Cardiac muscle cell (in vitro differentiated cells and primary cell): Measurements from ENCODE around the gene IRF4. TPM values are rescaled to one million over a fixed set of nuclear protein-coding genes. Genes with fewer than 3 reads are reported as not detected.

Experiments used
- DNase-seq, 2 donors: peaks; one replicate each; pipeline versions ENCODE4 v3.0.0 to v3.0.0-alpha.2; 2010 to 2017; ENCODE audit warnings: low read depth in 1 of 2, low spot score in 1 of 2
- H3K27ac ChIP-seq: fragments of 200-600 bp; sonication (generic); 2 replicates; pipeline ENCODE4 v1.5.1; 2016
- H3K27me3 ChIP-seq: fragments of 200-600 bp; sonication (generic); 2 replicates; pipeline ENCODE4 v1.6.0; 2016; ENCODE audit warnings: control low read depth
- H3K36me3 ChIP-seq: fragments of 200-600 bp; sonication (generic); 2 replicates; pipeline ENCODE4 v1.5.1; 2016; ENCODE audit warnings: control low read depth
- H3K4me1 ChIP-seq: fragments of 200-600 bp; sonication (generic); 2 replicates; pipeline ENCODE4 v1.8.1; 2017; ENCODE audit warnings: low read depth, mild to moderate bottlenecking, mixed run types
- H3K4me3 ChIP-seq: fragments of 200-600 bp; sonication (generic); 2 replicates; pipeline ENCODE4 v1.5.1; 2016; ENCODE audit warnings: mild to moderate bottlenecking
- H3K9me3 ChIP-seq: fragments of 200-600 bp; sonication (generic); 2 replicates; pipeline ENCODE4 v1.5.1; 2017; ENCODE audit warnings: low read depth, mild to moderate bottlenecking, control low read depth
- polyA plus RNA-seq: library from polyadenylated mRNA; unstranded; fragments of >200 nt; fragmentation: Nextera tagmentation; extraction: Ambion mirVana; gene quantifications from 2 replicates; pipeline ENCODE4 v1.2.1, GENCODE V29; 2016
- total RNA-seq: library from RNA; depleted of rRNA; stranded (reverse); fragments of >200 nt; gene quantifications from 2 replicates; pipeline ENCODE4 v1.2.3, GENCODE V29; 2016
- TF ChIP-seq, protein P1 (sequence below): IDR thresholded peaks from 2 replicates; pipeline ENCODE4 v1.5.1; 2012; ENCODE audit warnings: low read depth, mild to moderate bottlenecking, low read length

The IRF4 gene
- total and polyA plus RNA-seq, 2 experiments from 2014 or later, result not detected

DNA sequence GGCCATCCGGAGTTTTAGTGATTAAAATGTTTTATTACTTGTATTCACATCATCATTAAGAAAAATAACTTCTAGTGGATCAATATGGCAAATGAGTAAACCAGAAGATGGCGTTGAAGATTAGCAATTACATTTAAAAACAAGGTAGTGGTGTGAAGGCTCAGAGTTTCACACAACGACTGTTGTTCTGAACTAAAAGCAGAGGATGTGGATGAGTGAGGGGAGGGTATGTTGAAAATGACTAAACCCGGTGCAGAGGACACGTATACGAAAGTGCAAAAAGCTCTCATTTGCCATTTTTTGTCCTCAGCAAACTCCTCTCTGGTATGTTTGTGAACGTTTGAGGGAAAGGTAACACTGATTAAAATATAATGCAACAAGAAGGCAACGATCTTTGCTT is 1.9 kb upstream of the IRF4 start:
- Histone ChIP-seq H3K27ac (no peak overlapping the region), H3K4me1 (no peaks in the 10 kb centered on the region), H3K36me3 (no peaks in the 10 kb centered on the region), H3K27me3 (peaks cover 98% of the 10 kb centered on the region), H3K9me3 (no peaks in the 10 kb centered on the region), H3K4me3 (no peak overlapping the region)
- TF ChIP-seq, protein P1, sequence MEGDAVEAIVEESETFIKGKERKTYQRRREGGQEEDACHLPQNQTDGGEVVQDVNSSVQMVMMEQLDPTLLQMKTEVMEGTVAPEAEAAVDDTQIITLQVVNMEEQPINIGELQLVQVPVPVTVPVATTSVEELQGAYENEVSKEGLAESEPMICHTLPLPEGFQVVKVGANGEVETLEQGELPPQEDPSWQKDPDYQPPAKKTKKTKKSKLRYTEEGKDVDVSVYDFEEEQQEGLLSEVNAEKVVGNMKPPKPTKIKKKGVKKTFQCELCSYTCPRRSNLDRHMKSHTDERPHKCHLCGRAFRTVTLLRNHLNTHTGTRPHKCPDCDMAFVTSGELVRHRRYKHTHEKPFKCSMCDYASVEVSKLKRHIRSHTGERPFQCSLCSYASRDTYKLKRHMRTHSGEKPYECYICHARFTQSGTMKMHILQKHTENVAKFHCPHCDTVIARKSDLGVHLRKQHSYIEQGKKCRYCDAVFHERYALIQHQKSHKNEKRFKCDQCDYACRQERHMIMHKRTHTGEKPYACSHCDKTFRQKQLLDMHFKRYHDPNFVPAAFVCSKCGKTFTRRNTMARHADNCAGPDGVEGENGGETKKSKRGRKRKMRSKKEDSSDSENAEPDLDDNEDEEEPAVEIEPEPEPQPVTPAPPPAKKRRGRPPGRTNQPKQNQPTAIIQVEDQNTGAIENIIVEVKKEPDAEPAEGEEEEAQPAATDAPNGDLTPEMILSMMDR, result no peak
- no peak for DNase-seq

DNA sequence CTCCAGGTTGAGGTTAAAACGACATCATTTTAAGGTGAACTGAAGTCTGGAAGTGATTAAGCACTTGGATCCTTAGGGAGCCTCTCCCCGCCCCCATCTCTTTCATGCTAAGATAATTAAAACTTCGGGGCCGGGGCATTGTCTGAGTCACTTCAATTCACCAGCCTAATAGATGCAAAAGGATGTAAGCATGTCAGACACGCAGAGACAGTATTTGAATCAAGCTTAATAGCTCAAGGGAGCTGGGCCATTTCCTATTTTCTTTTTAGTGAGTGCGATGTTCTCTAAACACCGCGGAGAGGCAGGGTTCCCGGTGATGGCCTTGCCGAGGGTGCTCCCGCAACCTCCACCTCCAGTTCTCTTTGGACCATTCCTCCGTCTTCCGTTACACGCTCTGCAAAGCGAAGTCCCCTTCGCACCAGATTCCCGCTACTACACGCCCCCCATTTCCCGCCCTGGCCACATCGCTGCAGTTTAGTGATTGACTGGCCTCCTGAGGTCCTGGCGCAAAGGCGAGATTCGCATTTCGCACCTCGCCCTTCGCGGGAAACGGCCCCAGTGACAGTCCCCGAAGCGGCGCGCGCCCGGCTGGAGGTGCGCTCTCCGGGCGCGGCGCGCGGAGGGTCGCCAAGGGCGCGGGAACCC is 516 bp upstream of the IRF4 start:
- no peaks in the 10 kb centered on the region for H3K9me3 ChIP-seq
- TF ChIP-seq, protein P1, result no peak
- DNase-seq, result no peak
- H3K4me1 ChIP-seq, result no peaks in the 10 kb centered on the region
- H3K4me3 ChIP-seq, result peak overlapping the region; percentile 16
- H3K27ac ChIP-seq, result no peak overlapping the region
- peaks cover 100% of the 10 kb centered on the region for H3K27me3 ChIP-seq
- no peaks in the 10 kb centered on the region for H3K36me3 ChIP-seq

DNA sequence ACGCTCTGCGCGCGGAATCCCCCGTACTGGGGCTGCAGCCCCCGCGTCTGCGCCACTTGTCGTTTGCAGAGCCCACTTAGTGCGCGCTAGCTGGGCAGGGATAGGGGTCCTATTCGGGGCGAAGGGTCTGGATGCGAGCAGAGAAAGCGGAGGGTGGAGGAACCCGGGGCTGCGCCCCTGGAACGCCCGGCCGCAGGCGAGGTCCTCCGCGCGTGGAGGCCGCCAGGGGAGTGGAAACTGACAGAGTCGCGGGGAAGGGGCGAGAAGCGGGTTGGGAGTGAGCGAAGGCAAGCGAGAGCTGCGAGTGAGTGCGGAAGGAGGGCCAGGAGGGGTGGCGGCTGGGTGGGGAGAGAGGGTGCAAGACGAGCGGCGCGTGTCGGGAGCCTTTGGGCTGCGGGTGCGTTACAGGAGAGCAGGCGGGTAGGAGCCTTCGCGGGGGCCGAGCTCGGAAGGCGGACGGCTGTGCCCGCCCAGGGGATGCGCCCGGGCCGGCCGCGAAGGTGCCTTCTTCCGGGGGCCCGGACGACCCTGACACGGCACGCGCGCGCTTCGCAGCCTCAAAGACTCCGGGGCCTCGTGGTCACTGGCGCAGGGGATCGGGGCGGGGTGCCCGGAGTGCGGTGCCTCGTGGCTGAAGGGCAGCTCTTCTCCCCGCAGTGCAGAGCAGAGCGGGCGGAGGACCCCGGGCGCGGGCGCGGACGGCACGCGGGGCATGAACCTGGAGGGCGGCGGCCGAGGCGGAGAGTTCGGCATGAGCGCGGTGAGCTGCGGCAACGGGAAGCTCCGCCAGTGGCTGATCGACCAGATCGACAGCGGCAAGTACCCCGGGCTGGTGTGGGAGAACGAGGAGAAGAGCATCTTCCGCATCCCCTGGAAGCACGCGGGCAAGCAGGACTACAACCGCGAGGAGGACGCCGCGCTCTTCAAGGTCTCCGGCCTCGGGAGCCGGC is 1.2 kb downstream of the IRF4 start:
- H3K36me3 ChIP-seq, result no peaks in the 10 kb centered on the region
- H3K4me3 ChIP-seq, result peak overlapping the region; percentile 16
- TF ChIP-seq, protein P1, result no peak

DNA sequence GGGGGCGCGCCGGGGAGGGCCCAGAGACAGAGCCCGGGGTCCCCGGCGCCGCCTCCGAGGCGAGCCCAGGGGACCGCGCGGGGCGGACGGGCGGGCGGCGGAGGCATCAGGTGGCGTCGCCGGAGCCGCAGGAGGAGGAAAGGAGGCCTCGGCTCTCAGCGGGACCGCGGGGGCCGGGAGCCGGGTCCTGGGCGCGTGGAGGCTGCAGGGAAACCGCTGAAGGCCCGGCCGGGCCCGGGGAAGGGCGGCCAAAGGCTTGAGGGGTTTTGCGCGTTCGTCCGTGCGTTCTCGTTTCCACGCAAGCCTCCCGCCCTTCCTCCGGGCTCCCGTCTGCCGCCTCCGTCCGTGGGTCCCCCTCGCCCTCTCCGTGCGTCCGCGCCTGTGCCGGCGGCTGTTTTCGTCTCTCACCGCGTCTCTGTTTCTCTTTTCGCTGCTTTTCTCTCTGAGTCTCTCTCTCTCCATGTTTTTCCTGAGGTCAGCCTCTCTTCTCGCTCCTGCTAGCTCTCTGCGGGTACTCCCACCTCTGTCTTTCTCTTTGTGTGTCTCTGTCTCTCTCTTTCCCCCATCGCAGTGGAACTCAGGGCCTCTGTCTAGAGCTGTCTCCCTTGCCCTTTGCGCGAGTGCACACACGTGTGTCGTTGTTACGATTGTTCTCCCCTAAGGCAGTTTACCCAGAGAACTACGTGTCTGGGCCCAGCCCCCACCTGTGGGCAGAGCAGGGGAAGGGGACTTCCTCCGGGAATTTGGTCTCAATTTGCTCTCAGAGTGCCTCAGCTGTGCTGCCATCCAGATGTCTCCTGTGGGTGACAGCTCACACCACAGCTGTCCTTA is 2.1 kb downstream of the IRF4 start:
- peak in 1 of 2 donors; percentile 24 for DNase-seq
- Histone ChIP-seq H3K4me3 (peak overlapping the region; percentile 8), H3K36me3 (no peaks in the 10 kb centered on the region), H3K4me1 (no peaks in the 10 kb centered on the region), H3K27ac (no peak overlapping the region), H3K9me3 (no peaks in the 10 kb centered on the region), H3K27me3 (peaks cover 99% of the 10 kb centered on the region)
- TF ChIP-seq, protein P1, result no peak

More for the DNA sequence above, 1.2 kb downstream of the IRF4 start:
- DNase-seq, result peak in 1 of 2 donors; percentile 11
- no peaks in the 10 kb centered on the region for H3K9me3 ChIP-seq
- H3K27ac ChIP-seq, result no peak overlapping the region
- H3K27me3 ChIP-seq, result peaks cover 99% of the 10 kb centered on the region
- no peaks in the 10 kb centered on the region for H3K4me1 ChIP-seq

DNA sequence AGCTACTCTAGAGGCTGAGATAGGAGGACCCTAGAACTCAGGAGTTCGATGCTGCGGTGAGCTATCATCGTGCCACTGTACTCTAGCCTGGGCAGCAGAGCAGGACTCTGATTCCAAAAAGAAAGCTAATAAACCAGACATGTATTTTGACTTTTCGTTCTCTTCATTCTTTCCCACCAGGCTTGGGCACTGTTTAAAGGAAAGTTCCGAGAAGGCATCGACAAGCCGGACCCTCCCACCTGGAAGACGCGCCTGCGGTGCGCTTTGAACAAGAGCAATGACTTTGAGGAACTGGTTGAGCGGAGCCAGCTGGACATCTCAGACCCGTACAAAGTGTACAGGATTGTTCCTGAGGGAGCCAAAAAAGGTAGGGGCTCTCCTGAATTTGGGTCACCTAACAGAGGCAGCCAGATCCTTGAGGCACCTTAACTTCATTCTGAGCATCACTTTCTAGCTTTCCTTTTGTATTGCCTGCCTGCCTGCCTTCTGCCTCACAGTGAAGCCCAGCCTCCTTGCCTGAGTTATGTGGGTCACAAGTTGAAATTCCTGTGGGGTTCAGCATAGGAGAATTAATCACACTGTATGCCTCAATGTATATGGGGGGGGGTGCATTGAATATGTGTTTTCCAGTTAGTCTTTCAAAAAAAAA is 3.2 kb downstream of the IRF4 start:
- H3K4me3 ChIP-seq, result no peak overlapping the region
- H3K36me3 ChIP-seq, result no peaks in the 10 kb centered on the region
- H3K27me3 ChIP-seq, result peaks cover 90% of the 10 kb centered on the region
- no peaks in the 10 kb centered on the region for H3K9me3 ChIP-seq
- TF ChIP-seq, protein P1, result no peak
- H3K27ac ChIP-seq, result no peak overlapping the region
- DNase-seq, result no peak
- H3K4me1 ChIP-seq, result no peaks in the 10 kb centered on the region
